Liver (tissue), 9 donors: ENCODE data around the gene ASH1L. TPM values are rescaled to one million over a fixed set of nuclear protein-coding genes. Genes with fewer than 3 reads are reported as not detected.

Experiments
- DNase-seq: peaks from one replicate; pipeline ENCODE4 v3.0.0-alpha.2; 2017; ENCODE audit warnings: low spot score
- H3K27ac ChIP-seq, 2 donors: one replicate each; pipeline ENCODE4 v1.7.0; 2013; ENCODE audit warnings: inconsistent platforms in 2 of 2, low read length in 2 of 2, control low read depth in 1 of 2, low read depth in 1 of 2, mild to moderate bottlenecking in 1 of 2
- H3K27me3 ChIP-seq, 4 donors: one replicate each; pipeline versions ENCODE4 v1.6.1 to v1.7.0; 2013; ENCODE audit warnings: low read length in 3 of 4, inconsistent platforms in 1 of 4, mild to moderate bottlenecking in 1 of 4, moderate library complexity in 1 of 4; ENCODE audit not compliant: control insufficient read depth in 4 of 4, insufficient read depth in 4 of 4
- H3K36me3 ChIP-seq, 4 donors: one replicate each; pipeline versions ENCODE4 v1.6.1 to v1.7.0; 2013; ENCODE audit warnings: low read length in 3 of 4, mild to moderate bottlenecking in 3 of 4, low read depth in 1 of 4, moderate library complexity in 1 of 4; ENCODE audit not compliant: control insufficient read depth in 4 of 4, insufficient read depth in 3 of 4
- H3K4me1 ChIP-seq, 4 donors: one replicate each; pipeline versions ENCODE4 v1.6.1 to v1.7.0; 2013; ENCODE audit warnings: low read length in 3 of 4, mild to moderate bottlenecking in 3 of 4, moderate library complexity in 1 of 4; ENCODE audit not compliant: control insufficient read depth in 4 of 4, insufficient read depth in 4 of 4
- H3K4me3 ChIP-seq, 3 donors: one replicate each; pipeline versions ENCODE4 v1.6.1 to v1.7.0; 2013; ENCODE audit warnings: low read length in 3 of 3, control low read depth in 1 of 3, low read depth in 1 of 3, mild to moderate bottlenecking in 1 of 3
- H3K9ac ChIP-seq, 2 donors: one replicate each; pipeline ENCODE4 v1.7.0; 2013; ENCODE audit warnings: low read length in 2 of 2, mild to moderate bottlenecking in 2 of 2, moderate library complexity in 2 of 2, control low read depth in 1 of 2, low read depth in 1 of 2
- H3K9me3 ChIP-seq, 4 donors: one replicate each; pipeline versions ENCODE4 v1.6.1 to v1.7.0; 2013; ENCODE audit warnings: low read length in 3 of 4; ENCODE audit not compliant: control insufficient read depth in 4 of 4
- FOXA1 ChIP-seq: IDR thresholded peaks from 2 replicates; pipeline ENCODE4 v1.6.1; 2016; ENCODE audit warnings: antibody characterized with exemption
- GABPA ChIP-seq, 2 donors: IDR thresholded peaks in 1 of 2; conservative IDR thresholded peaks in 1 of 2; 2 replicates each; pipeline ENCODE4 v1.6.1; 2016; ENCODE audit warnings: antibody characterized with exemption in 2 of 2, mild to moderate bottlenecking in 1 of 2, moderate library complexity in 1 of 2
- HNF4A ChIP-seq, 2 donors: conservative IDR thresholded peaks; 2 replicates each; pipeline ENCODE4 v1.6.1; 2016; ENCODE audit warnings: antibody characterized with exemption in 2 of 2, mild to moderate bottlenecking in 2 of 2
- NR2F2 ChIP-seq: IDR thresholded peaks from 2 replicates; pipeline ENCODE4 v1.6.1; 2016; ENCODE audit warnings: antibody characterized with exemption
- RAD21 ChIP-seq, 2 donors: IDR thresholded peaks; 2 replicates each; pipeline ENCODE4 v1.6.1; 2016; ENCODE audit warnings: antibody characterized with exemption in 2 of 2, mild to moderate bottlenecking in 2 of 2
- RXRA ChIP-seq, 2 donors: IDR thresholded peaks; 2 replicates each; pipeline ENCODE4 v1.6.1; 2017 to 2018; ENCODE audit warnings: antibody characterized with exemption in 2 of 2, mild to moderate bottlenecking in 1 of 2
- SP1 ChIP-seq: IDR thresholded peaks from 2 replicates; pipeline ENCODE4 v1.6.1; 2018; ENCODE audit warnings: antibody characterized with exemption, mild to moderate bottlenecking
- TAF1 ChIP-seq: conservative IDR thresholded peaks from 2 replicates; pipeline ENCODE4 v1.6.1; 2016; ENCODE audit warnings: antibody characterized with exemption, mild to moderate bottlenecking
- YY1 ChIP-seq: IDR thresholded peaks from 2 replicates; pipeline ENCODE4 v1.6.1; 2016; ENCODE audit warnings: antibody characterized with exemption, mild to moderate bottlenecking
- WGBS: extraction: QIAGEN DNeasy Blood & Tissue Kit; methylation state at CpG from one replicate; pipeline ENCODE4 v1.1.7; 2013; 5-methylcytosine and 5-hydroxymethylcytosine counted together
- polyA plus RNA-seq, 2 donors: library from polyadenylated mRNA; stranded (reverse) in 1 of 2; unstranded in 1 of 2; fragments of 200-250 nt in 1 of 2; fragments of >200 nt in 1 of 2; fragmentation: Nextera tagmentation in 1 of 2; extraction: Ambion mirVana in 1 of 2; gene quantifications; one replicate each; pipeline versions ENCODE4 v1.2.1 to v1.2.3, GENCODE V29; 2013 to 2015
- total RNA-seq, 2 donors: library from RNA; depleted of rRNA; stranded (reverse); fragments of >200 nt; gene quantifications; one replicate each; pipeline ENCODE4 v1.2.3, GENCODE V29; 2014
- TF ChIP-seq, protein P1 (sequence below): IDR thresholded peaks from 2 replicates; pipeline ENCODE4 v1.6.1; 2016; ENCODE audit warnings: antibody characterized with exemption, mild to moderate bottlenecking
- TF ChIP-seq, protein P2 (sequence below): fragments of 150-350 bp; IDR thresholded peaks from 2 replicates; pipeline ENCODE4 v1.5.1; 2017; ENCODE audit warnings: improper control_type of control experiment, low read depth, low read length; ENCODE audit not compliant: missing input control
- TF ChIP-seq, protein P3 (sequence below): IDR thresholded peaks from 2 replicates; pipeline ENCODE4 v1.6.1; 2016; ENCODE audit warnings: antibody characterized with exemption
- TF ChIP-seq, protein P4 (sequence below): IDR thresholded peaks from 2 replicates; pipeline ENCODE4 v1.6.1; 2016; ENCODE audit warnings: antibody characterized with exemption
- TF ChIP-seq, protein P5 (sequence below): IDR thresholded peaks from 2 replicates; pipeline ENCODE4 v1.6.1; 2016; ENCODE audit warnings: antibody characterized with exemption
- donor health status: healthy.
- donor health status: healthy.
- donor health status: healthy.
- donor health status: healthy.
- donor health status: healthy.

Gene ASH1L
- total and polyA plus RNA-seq, 4 donors, result 3.9 to 30.3 (median 13.9) TPM

DNA sequence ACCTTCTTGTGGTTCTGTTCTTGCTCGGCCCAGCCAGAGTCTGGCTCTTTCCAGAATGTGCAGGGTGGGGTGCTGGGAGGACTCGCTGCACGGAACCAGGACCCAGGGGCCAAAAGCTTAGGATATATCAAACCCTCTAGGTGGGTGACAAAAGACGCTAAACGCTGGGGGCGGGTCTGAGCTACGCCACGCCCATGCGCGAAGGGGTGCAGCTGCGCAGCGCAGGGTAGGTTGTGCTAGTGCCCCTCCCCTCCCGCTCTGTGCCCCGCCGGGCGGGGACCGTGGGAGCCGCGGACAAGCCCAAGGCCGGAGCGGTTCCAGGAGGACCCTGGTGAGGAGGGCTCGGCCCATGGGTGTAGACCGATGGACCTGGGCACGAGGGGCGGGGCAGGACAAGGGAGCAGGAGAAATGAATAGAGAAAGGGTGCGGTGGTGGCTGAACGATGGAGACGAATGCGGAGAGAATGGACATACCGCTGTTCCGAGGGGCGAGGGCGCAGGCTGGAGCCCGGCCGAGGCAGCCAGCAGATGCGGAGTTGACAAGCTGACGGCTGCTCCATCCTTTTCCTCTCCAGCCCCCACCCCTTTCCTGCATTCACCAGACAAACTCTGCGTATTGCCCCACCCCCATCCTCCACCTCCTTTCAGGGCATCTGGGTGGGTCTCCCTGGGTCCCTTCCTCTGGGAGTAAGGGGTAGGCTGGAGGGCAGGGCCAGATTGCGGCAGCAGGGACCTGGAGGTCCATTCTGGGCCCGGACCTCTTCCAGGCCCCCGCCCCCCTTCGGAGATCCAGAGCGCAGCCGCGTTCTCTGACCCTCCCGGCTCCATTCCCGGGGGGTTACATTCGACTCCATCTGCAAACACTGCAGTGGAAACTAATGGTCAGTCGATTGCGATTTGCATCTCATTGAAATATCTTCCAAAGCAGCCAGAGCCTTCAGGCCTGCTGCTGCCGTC lies 241.7 kb downstream of the ASH1L start, which contains the start of gene RUSC1:
Gene RUSC1, plus strand, starts transcription at position 234 of the 957 bp plus-strand sequence. CDS start 880 bp downstream, outside the sequence.
- H3K9me3 ChIP-seq, result no peaks in the 10 kb centered on the region
- peaks cover 2 to 36% (median 24%) of the 10 kb centered on the region in 4 donors for H3K4me1 ChIP-seq
- peak within 1 kb of the TSS; percentile 43 to 49 for H3K27ac ChIP-seq
- no peaks in the 10 kb centered on the region for H3K27me3 ChIP-seq
- 60% methylated on average over 51 of the region's 51 CpGs for WGBS
- no peak within 1 kb of the TSS for H3K9ac ChIP-seq
- TF ChIP-seq YY1, result no peak
- TF ChIP-seq, protein P1, sequence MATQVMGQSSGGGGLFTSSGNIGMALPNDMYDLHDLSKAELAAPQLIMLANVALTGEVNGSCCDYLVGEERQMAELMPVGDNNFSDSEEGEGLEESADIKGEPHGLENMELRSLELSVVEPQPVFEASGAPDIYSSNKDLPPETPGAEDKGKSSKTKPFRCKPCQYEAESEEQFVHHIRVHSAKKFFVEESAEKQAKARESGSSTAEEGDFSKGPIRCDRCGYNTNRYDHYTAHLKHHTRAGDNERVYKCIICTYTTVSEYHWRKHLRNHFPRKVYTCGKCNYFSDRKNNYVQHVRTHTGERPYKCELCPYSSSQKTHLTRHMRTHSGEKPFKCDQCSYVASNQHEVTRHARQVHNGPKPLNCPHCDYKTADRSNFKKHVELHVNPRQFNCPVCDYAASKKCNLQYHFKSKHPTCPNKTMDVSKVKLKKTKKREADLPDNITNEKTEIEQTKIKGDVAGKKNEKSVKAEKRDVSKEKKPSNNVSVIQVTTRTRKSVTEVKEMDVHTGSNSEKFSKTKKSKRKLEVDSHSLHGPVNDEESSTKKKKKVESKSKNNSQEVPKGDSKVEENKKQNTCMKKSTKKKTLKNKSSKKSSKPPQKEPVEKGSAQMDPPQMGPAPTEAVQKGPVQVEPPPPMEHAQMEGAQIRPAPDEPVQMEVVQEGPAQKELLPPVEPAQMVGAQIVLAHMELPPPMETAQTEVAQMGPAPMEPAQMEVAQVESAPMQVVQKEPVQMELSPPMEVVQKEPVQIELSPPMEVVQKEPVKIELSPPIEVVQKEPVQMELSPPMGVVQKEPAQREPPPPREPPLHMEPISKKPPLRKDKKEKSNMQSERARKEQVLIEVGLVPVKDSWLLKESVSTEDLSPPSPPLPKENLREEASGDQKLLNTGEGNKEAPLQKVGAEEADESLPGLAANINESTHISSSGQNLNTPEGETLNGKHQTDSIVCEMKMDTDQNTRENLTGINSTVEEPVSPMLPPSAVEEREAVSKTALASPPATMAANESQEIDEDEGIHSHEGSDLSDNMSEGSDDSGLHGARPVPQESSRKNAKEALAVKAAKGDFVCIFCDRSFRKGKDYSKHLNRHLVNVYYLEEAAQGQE, result no peak
- TF ChIP-seq, protein P2, sequence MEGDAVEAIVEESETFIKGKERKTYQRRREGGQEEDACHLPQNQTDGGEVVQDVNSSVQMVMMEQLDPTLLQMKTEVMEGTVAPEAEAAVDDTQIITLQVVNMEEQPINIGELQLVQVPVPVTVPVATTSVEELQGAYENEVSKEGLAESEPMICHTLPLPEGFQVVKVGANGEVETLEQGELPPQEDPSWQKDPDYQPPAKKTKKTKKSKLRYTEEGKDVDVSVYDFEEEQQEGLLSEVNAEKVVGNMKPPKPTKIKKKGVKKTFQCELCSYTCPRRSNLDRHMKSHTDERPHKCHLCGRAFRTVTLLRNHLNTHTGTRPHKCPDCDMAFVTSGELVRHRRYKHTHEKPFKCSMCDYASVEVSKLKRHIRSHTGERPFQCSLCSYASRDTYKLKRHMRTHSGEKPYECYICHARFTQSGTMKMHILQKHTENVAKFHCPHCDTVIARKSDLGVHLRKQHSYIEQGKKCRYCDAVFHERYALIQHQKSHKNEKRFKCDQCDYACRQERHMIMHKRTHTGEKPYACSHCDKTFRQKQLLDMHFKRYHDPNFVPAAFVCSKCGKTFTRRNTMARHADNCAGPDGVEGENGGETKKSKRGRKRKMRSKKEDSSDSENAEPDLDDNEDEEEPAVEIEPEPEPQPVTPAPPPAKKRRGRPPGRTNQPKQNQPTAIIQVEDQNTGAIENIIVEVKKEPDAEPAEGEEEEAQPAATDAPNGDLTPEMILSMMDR, result no peak
- TF ChIP-seq TAF1, result no peak
- TF ChIP-seq, protein P3, sequence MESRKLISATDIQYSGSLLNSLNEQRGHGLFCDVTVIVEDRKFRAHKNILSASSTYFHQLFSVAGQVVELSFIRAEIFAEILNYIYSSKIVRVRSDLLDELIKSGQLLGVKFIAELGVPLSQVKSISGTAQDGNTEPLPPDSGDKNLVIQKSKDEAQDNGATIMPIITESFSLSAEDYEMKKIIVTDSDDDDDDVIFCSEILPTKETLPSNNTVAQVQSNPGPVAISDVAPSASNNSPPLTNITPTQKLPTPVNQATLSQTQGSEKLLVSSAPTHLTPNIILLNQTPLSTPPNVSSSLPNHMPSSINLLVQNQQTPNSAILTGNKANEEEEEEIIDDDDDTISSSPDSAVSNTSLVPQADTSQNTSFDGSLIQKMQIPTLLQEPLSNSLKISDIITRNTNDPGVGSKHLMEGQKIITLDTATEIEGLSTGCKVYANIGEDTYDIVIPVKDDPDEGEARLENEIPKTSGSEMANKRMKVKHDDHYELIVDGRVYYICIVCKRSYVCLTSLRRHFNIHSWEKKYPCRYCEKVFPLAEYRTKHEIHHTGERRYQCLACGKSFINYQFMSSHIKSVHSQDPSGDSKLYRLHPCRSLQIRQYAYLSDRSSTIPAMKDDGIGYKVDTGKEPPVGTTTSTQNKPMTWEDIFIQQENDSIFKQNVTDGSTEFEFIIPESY, result no peak
- TF ChIP-seq, protein P4, sequence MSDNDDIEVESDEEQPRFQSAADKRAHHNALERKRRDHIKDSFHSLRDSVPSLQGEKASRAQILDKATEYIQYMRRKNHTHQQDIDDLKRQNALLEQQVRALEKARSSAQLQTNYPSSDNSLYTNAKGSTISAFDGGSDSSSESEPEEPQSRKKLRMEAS, result no peak
- peak within 1 kb of the TSS in 1 of 3 donors; percentile 35 for H3K4me3 ChIP-seq
- peaks cover 0 to 25% (median 15%) of the 10 kb centered on the region in 4 donors for H3K36me3 ChIP-seq
- DNase-seq, result peak; percentile 77

DNA sequence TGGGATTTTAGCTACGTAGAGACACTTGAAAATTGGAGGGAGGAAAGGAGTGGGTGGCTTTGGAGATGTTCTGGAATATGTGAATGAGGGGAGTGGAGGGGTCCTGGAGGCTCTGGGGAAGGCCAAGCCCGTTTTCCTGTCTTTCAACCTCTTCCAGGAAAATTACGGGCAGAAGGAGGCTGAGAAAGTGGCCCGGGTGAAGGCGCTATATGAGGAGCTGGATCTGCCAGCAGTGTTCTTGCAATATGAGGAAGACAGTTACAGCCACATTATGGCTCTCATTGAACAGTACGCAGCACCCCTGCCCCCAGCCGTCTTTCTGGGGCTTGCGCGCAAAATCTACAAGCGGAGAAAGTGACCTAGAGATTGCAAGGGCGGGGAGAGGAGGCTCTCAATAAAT lies 242.4 kb downstream of the ASH1L start:
- Histone ChIP-seq H3K9ac (no peak overlapping the region), H3K4me1 (peaks cover 2 to 36% (median 23%) of the 10 kb centered on the region in 4 donors), H3K27me3 (no peaks in the 10 kb centered on the region), H3K27ac (no peak overlapping the region), H3K9me3 (no peaks in the 10 kb centered on the region), H3K36me3 (peaks cover 0 to 25% (median 15%) of the 10 kb centered on the region in 4 donors), H3K4me3 (no peak overlapping the region)
- 70% methylated on average over 11 of the region's 11 CpGs for WGBS
- DNase-seq, result no peak
- no peak for TF ChIP-seq RXRA (IDR thresholded peaks at IDR 0.05)
- TF ChIP-seq NR2F2, result no peak
- no peak for TF ChIP-seq SP1
- no peak for TF ChIP-seq RAD21 (IDR thresholded peaks at IDR 0.05)
- TF ChIP-seq, protein P3, result no peak
- TF ChIP-seq HNF4A (conservative IDR thresholded peaks at IDR 0.05), result no peak
- TF ChIP-seq GABPA (IDR thresholded peaks at IDR 0.05 in 1 of 2, conservative IDR thresholded peaks at IDR 0.05 in 1 of 2), result no peak
- TF ChIP-seq, protein P5, sequence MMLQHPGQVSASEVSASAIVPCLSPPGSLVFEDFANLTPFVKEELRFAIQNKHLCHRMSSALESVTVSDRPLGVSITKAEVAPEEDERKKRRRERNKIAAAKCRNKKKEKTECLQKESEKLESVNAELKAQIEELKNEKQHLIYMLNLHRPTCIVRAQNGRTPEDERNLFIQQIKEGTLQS, result no peak
- TF ChIP-seq, protein P1, result no peak
- TF ChIP-seq FOXA1, result no peak
- no peak for TF ChIP-seq TAF1
- TF ChIP-seq, protein P4, result no peak
